GM20431 (cell line): ENCODE results near the gene CARMIL1.

Source experiments
- in situ Hi-C: fragments of 300-500 bp; cut with MseI, MboI; formaldehyde crosslinking; loops from one replicate; pipeline ENCODE4 v1.15.0; 2020; ENCODE audit warnings: low sequenced_read_pairs; ENCODE audit not compliant: unreplicated experiment

The CARMIL1 gene

GRCh38 chr6:25397406-25397805 lies 118.2 kb downstream of the CARMIL1 start:
- in situ Hi-C loops, result no loop called here

- in situ Hi-C loops, result no loop called here
Observed at GRCh38 chr6:25399885-25400284, 120.7 kb downstream of the CARMIL1 start.

GRCh38 chr6:25401711-25402110 lies 122.5 kb downstream of the CARMIL1 start:
- in situ Hi-C loops, result no loop called here

- in situ Hi-C loops, result no loop called here
Observed at GRCh38 chr6:25402125-25402524, 123.0 kb downstream of the CARMIL1 start.

- in situ Hi-C loops, result no loop called here
Observed at GRCh38 chr6:25403150-25403549, 124.0 kb downstream of the CARMIL1 start.

GRCh38 chr6:25404091-25404490 lies 124.9 kb downstream of the CARMIL1 start:
- in situ Hi-C loops, result no loop called here

GRCh38 chr6:25404693-25405169 lies 125.6 kb downstream of the CARMIL1 start:
- in situ Hi-C loops, result no loop called here

- in situ Hi-C loops, result no loop called here
Observed at GRCh38 chr6:25405442-25405841, 126.3 kb downstream of the CARMIL1 start.

GRCh38 chr6:25407431-25407830 lies 128.3 kb downstream of the CARMIL1 start:
- in situ Hi-C loops, result no loop called here

- in situ Hi-C loops, result no loop called here
Observed at GRCh38 chr6:25410102-25410501, 130.9 kb downstream of the CARMIL1 start.

- in situ Hi-C loops, result no loop called here
Observed at GRCh38 chr6:25411316-25411950, 132.3 kb downstream of the CARMIL1 start.

GRCh38 chr6:25413207-25413905 lies 134.2 kb downstream of the CARMIL1 start:
- in situ Hi-C loops, result no loop called here

- in situ Hi-C loops, result no loop called here
Observed at GRCh38 chr6:25414168-25414567, 135.0 kb downstream of the CARMIL1 start.

- in situ Hi-C loops, result no loop called here
Observed at GRCh38 chr6:25414755-25415154, 135.6 kb downstream of the CARMIL1 start.

- in situ Hi-C loops, result no loop called here
Observed at GRCh38 chr6:25415274-25415673, 136.1 kb downstream of the CARMIL1 start.

GRCh38 chr6:25415701-25416100 lies 136.5 kb downstream of the CARMIL1 start:
- in situ Hi-C loops, result no loop called here

GRCh38 chr6:25417046-25417605 lies 138.0 kb downstream of the CARMIL1 start:
- in situ Hi-C loops, result no loop called here

GRCh38 chr6:25418454-25419052 lies 139.4 kb downstream of the CARMIL1 start:
- in situ Hi-C loops, result no loop called here

GRCh38 chr6:25419879-25420278 lies 140.7 kb downstream of the CARMIL1 start:
- in situ Hi-C loops, result no loop called here

GRCh38 chr6:25423358-25423757 lies 144.2 kb downstream of the CARMIL1 start:
- in situ Hi-C loops, result no loop called here

- in situ Hi-C loops, result no loop called here
Observed at GRCh38 chr6:25424303-25424702, 145.1 kb downstream of the CARMIL1 start.
